ENCODE measurements around the gene GLIPR1.
"Not testable (repeated sequence)": the region's sequence is repeated elsewhere in the genome, so short reads cannot be mapped to it uniquely, and the experiment has no call there.

GLIPR1 gene

DNA sequence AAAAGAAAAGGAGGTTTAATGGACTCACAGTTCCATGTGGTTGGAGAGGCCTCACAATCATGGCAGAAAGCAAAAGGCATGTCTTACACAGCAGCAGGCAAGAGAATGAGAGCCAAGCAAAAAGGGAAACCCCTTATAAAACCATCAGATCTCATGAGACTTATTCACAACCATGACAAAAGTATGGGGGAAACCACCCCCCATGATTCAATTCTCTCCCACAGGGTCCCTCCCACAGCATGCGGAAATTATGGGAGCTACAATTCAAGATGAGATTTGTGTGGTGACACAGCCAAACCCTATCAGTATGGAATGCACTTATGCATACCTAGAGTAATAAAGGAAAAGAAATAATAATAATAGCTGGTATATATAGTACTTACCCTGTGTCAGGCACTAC, 4.5 kb upstream of the GLIPR1 start:
- peak; percentile 56 to 63 for DNase-seq

DNA sequence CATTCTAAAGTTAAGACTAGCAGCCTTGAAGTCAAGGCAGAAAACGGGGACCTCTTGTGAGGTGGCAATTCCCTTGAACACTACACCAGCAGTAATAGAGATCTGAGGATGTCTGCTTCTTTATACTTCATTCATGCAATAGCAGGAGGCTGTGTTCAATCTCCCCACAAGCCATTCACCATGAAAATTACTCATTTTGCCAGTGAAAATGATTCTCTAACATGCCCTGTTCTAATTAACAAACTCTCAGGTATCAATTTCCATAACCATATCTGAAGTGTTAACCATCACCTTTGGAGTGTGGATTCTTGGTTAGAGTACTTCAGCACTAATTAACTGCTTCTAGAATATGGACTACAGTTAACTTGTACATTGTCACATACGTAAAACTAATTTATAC, 3.4 kb upstream of the GLIPR1 start:
- DNase-seq = no peak

DNA sequence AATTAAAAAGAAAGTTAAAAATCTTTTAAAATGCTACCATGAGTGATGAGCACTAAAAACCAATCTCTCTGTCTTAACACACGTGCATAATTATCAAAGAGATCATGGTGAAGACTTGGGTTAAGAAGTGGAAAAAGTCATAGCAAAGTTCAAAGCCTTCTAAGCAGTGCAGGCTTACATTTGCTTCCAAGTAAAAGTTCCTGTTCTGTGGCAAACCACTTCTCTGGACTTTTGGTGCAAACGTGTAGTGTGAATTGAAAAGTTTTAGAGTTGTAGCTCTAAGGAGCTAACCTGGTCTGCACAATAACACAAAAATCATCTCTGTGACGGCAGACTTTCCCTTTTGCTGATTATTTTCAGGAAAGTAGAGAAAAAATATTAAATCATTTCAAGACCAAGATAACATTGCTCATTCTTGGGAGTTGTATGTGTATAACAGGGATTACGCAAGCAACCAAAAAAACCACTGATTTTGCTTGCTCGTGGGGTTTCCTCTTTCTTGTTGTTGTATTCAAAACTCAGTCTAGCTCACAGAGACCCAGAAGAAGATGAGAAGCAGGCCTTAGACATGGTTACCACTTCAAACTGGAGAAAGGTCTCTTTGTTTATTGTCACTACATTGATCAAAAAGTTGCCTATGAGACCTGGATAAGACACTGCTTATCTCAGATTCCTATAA, 2.3 kb upstream of the GLIPR1 start:
- no peak for DNase-seq

DNA sequence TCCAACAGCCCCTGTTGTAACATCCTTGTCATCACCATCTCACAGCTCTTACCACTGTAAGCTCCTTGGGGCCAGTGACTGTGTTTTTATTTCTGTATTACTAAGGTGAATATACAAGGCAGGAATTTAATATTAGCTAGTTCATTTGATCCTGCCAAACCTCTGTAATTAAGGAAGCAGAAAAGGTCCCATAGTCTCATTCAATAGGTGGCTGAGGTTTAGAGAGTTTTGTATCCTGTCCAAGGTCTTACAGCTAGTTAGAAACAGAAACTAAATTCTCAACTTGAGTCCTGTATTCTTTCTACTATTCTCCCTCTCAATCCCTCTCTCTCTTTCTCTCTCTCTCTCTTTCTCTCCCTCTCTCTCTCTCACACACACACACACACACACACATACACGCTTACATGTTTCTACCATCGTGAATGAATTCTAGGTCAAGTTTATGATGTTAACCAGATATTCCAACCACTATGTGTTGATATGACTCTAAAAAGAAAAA, 543 bp upstream of the GLIPR1 start:
- no peak for DNase-seq

DNA sequence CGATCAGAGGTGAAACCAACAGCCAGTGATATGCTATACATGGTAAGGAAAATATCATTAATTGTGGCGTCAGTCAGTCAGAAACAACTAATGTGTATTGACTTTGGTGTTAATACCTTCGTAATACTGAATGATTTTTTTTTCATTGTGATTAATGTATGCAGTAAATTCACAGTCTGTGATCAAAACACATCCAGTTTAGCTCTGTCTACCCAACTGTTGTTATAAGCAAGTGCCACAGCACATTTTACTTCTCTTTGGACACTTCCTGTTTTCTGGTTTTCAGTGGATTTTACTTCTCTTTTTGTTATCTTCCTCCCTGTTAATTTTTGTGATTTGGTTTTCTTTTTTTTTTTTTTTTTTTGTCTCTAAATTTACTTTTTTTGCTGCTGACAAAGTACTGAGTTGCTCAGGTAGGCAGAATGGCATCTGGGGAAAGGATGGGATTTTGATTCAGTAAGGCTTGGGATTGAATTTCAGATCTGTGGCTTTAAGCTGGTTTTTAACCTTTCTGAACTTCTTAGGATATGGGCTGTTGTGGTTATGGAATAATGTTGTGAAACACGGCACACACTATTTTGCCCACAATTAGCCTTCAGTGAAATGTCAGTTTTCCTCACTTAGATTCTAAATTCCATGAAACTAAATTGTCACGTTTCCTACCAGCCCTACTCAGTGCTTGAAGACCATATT, 604 bp downstream of the GLIPR1 start:
- no peak for DNase-seq

DNA sequence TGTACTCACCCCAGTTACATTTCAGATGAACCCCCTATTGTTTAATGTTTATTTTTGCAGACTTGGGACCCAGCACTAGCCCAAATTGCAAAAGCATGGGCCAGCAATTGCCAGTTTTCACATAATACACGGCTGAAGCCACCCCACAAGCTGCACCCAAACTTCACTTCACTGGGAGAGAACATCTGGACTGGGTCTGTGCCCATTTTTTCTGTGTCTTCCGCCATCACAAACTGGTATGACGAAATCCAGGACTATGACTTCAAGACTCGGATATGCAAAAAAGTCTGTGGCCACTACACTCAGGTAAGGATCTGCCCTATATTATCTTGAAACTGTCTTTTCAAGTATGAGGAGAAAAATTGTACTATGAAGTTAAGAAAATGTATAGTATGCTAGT, 1.2 kb downstream of the GLIPR1 start:
- no peak for DNase-seq

DNA sequence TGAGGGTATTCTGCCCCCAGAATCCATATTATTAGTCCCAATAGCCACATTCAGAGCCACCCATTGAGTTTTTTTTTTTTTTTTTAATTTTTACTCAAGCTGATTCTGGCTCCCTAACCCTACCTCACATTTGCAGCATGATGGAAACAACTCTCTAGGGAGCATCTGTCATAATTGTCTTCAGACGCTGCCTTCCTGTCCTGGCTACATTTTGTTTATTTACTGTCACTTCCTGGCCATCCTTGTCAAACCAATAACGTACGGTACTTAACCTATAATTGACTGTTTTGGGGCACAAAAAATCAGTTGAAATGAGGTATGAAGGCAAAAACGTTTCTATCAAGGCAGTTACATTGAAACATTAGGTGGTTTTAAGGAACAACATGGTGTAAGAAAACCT, 2.1 kb downstream of the GLIPR1 start:
- DNase-seq = no peak

GRCh38 chr12:75483431-75483830, 2.9 kb downstream of the GLIPR1 start:
- DNase-seq = no peak

DNA sequence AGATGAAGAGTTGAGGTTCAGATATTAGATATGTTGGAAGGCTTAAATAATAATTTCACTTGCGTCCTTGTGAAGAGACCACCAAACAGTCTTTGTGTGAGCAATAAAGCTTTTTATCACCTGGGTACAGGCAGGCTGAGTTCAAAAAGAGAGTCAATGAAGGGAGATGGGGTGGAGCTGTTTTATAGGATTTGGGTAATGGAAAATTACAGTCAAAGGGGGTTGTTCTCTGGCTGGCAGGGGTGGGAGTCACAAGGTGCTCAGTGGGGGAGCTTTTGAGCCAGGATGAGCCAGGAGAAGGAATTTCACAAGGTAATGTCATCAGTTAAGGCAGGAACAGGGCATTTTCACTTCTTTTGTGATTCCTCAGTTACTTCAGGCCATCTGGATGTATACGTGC, 3.9 kb downstream of the GLIPR1 start:
- not testable (repeated sequence) for DNase-seq

GRCh38 chr12:75487308-75487707, 6.8 kb downstream of the GLIPR1 start:
- DNase-seq = no peak

GRCh38 chr12:75488553-75488952, 8.0 kb downstream of the GLIPR1 start:
- DNase-seq = no peak

- no peak for DNase-seq
Observed at GRCh38 chr12:75489187-75489586, 8.6 kb downstream of the GLIPR1 start.

GRCh38 chr12:75489613-75490210, 9.2 kb downstream of the GLIPR1 start:
- peak; percentile 39 to 44 for DNase-seq

DNA sequence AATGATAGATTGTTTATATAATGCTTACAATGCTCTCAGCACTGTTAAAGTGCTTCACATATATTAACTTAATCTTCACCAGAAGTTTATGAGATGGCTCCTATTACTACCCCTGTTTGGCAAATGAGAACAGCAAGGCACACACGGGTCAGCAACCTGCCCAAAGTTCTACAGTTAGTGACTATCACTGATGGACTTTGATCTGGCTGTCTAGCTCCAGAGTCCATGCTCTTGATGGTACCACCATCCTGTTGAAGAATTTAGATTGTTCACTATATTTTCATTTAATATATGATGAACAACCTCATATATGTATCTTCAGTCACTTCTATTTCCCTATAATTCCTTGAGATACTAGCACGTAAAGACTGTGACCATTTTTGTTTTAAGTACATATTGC, 10.6 kb downstream of the GLIPR1 start:
- no peak for DNase-seq

DNA sequence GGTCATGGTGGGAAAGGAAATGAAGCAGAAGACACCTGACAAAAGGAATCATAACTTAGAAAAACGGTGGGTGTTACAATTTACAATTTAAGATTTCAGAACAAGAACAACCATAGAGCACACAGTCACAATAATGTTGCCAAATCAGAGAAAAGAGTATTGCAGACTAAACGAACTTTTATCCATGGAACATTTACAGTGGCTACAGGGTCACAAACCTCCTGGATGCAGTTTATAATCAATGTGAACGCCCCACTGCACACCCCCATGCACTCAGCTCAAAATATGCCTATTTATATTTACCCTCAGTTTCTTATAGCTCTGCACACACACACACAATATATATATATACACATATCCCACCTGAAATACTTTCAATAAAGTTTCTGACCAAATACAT, 22.9 kb downstream of the GLIPR1 start:
- DNase-seq = no peak

DNA sequence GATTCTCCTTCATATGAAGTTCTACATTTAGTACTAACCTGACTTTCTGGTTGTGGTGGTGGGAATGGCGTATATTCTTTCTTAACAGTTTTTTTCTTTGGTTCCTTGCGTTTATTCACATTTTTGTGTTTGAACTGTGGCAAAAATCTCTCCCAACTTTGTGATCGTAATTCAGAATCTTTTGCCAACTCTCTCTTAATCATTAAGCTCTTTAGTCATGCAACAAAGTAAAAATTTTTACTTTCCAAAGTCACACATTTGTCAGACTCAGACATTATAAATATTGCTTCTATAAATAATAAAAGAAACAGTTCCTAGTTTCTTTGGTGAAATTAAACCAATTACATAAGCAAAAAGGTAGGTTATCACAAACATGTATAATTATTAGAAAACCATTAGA, 23.3 kb downstream of the GLIPR1 start:
- DNase-seq = no peak

DNA sequence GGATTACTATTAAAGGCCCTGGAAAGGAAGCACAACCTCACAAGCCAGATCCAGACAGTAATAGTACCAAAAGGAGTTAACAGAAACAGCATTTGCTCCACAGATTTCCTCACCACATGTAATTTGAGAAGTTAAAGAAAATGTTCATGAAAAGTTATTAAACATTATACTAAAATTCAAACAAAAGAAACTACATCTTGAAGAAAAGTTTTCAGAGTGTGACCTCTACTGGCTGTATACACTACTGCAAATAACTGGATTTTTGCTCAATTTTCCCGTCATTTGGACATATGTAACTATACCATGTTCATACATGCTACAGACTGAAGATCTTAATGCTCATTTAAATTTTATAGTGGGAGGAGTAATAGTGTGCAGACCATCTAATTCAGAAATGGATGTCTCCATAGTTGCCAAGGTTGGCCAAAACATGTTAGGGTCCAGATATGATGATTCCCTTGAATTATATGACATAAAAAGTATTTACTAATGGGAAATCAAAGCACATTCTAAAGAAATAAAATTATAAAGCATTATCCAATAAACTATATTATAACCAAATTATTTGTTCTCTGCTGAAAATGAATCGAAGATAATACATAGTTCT, 25.3 kb downstream of the GLIPR1 start:
- no peak for DNase-seq

DNA sequence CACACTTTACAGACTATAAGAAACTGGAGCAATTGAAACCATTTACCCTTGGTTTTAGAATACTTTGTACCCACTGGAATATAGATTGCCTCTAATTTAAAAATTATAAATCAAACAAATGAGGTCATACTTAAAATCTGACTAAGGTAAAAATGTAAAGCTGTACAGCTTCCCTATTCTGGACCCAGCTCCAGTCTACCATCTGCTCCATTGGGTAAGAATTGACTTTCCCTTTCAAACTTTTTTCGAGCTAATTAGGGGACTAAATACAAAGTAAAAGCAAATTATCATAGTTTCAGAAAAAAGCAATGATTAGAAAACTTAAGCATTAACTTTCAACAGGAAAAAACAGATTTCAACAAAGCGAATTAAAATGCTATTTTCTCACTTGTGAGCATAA, 26.5 kb downstream of the GLIPR1 start:
- no peak for DNase-seq

DNA sequence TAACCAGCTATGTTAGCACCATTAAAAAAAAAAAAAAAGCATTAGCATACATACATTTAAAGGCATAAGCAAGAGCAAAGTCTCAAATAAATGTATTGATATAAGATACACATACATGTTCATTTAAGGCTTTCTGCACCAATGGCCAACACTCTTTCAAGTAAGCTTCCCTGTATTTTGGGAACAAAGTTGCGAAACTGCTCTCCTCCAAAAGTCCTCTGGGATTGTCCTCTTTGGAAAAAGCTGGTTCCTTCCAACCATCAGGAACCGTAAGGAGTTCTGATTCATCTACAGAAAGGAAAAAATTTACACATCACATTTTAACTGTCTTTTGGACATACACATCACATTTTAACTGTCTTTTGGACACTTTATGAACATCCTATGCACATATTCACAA, 27.6 kb downstream of the GLIPR1 start:
- no peak for DNase-seq

GRCh38 chr12:75509621-75510020, 29.1 kb downstream of the GLIPR1 start:
- DNase-seq = no peak

DNA sequence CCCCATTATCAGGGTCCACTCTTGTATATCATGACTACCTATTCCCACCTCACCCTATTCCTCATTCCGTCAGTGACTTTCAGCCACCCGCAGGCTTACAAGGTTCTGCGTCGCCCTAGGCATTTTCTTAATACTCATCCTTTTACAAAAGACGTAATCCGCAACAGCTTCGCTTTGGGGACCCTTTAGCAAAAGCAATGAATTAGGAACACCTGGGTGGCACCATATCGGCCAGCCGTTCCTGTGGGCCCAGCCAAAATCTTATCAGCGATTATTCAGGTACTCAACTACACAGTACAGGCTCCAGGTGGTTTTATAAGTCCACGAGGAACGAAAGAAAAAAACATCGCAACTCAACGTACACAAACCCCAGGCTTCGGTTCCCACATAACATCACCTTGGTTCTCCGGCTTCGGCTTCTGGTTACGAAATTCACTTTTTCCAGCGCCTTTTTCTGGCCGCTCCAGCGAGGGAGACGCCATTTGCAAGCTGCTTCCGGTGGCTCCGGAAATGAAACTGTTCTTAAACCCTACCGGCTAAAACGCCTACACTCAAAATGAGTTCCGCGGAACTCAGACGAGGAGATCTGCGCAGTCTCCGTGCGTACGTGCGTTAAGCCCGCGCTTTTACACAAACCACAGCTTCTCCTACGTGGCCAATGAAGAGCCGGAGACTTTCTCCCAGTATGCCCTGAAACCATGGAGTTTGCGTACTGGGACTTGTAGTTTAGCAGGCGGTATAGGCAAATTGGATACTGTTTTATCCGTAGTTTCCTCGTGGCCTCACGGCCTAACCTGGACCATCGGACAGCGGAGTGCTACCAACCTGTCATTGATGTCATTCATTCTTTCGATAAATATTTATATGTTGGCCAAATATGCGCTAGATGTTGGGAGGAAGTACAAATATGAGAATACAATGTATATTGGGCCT, 30.8 kb downstream of the GLIPR1 start, which contains the start of gene KRR1:
Gene KRR1, minus strand, starts transcription at position 494 of the 933 bp plus-strand sequence. Its CDS starts 12 bp downstream, at position 482.
- DNase-seq = peak; percentile 86 to 90

DNA sequence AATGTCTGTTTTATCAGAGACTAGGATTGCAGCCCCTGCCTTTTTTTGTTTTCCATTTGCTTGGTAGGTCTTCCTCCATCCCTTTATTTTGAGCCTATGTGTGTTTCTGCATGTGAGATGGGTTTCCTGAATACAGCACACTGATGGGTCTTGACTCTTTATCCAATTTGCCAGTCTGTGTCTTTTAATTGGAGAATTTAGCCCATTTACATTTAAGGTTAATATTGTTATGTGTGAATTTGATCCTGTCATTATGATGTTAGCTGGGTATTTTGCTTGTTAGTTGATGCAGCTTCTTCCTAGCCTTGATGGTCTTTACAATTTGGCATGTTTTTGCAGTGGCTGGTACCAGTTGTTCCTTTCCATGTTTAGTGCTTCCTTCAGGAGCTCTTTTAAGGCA, 40.7 kb downstream of the GLIPR1 start:
- DNase-seq = not testable (repeated sequence)

Data from activated T-cell treated with anti-CD3 and anti-CD28 coated beads, Interleukin-2, amount 50 U/mL, for 48 hours (primary cell).